ENCODE data around the gene HOXB13. TPM values are rescaled to one million over a fixed set of nuclear protein-coding genes. Genes with fewer than 3 reads are reported as not detected.

HOXB13 gene
- total RNA-seq, 1 donor = not detected

- TF ChIP-seq CTCF (IDR thresholded peaks at IDR 0.05; ENCODE audit: insufficient read depth, low read length) = no peak
- no peak overlapping the region for H3K4me3 ChIP-seq (ENCODE audit: low read depth, low read length)
- no peak for DNase-seq (ENCODE audit: low read depth)
Measured at GRCh38 chr17:48761114-48761513, 32.6 kb upstream of the HOXB13 start.

- no peak overlapping the region for H3K4me3 ChIP-seq (ENCODE audit: low read depth, low read length)
- DNase-seq (ENCODE audit: low read depth) = no peak
- no peak for TF ChIP-seq CTCF (IDR thresholded peaks at IDR 0.05; ENCODE audit: insufficient read depth, low read length)
Measured at GRCh38 chr17:48760411-48760810, 31.9 kb upstream of the HOXB13 start.

GRCh38 chr17:48759288-48759687 lies 30.7 kb upstream of the HOXB13 start:
- no peak for DNase-seq (ENCODE audit: low read depth)
- no peak for TF ChIP-seq CTCF (IDR thresholded peaks at IDR 0.05; ENCODE audit: insufficient read depth, low read length)
- no peak overlapping the region for H3K4me3 ChIP-seq (ENCODE audit: low read depth, low read length)

- no peak for DNase-seq (ENCODE audit: low read depth)
- no peak for TF ChIP-seq CTCF (IDR thresholded peaks at IDR 0.05; ENCODE audit: insufficient read depth, low read length)
- H3K4me3 ChIP-seq (ENCODE audit: low read depth, low read length) = no peak overlapping the region
Measured at GRCh38 chr17:48757524-48757961, 29.0 kb upstream of the HOXB13 start.

GRCh38 chr17:48756830-48757251 lies 28.3 kb upstream of the HOXB13 start:
- TF ChIP-seq CTCF (IDR thresholded peaks at IDR 0.05; ENCODE audit: insufficient read depth, low read length) = no peak
- DNase-seq (ENCODE audit: low read depth) = no peak

GRCh38 chr17:48755356-48755755 lies 26.8 kb upstream of the HOXB13 start:
- H3K4me3 ChIP-seq (ENCODE audit: low read depth, low read length) = no peak overlapping the region
- no peak for DNase-seq (ENCODE audit: low read depth)
- TF ChIP-seq CTCF (IDR thresholded peaks at IDR 0.05; ENCODE audit: insufficient read depth, low read length) = no peak

More at GRCh38 chr17:48756830-48757251, 28.3 kb upstream of the HOXB13 start:
- no peak overlapping the region for H3K4me3 ChIP-seq (ENCODE audit: low read depth, low read length)
